WTC11 (cell line): ENCODE results near the gene CDYL.

Experiments
- ATF1 ChIP-seq: sonication (generic); formaldehyde crosslinking; IDR thresholded peaks from 2 replicates; pipeline ENCODE4 v1.8.1; 2023; ENCODE audit warnings: mild to moderate bottlenecking, moderate library complexity, missing genetic modification reagents
- CTCF ChIP-seq: fragments of 200-600 bp; IDR thresholded peaks from 2 replicates; pipeline ENCODE4 v1.8.0; 2022; ENCODE audit warnings: antibody characterized with exemption
- ELF4 ChIP-seq: sonication (generic); formaldehyde crosslinking; IDR thresholded peaks from 2 replicates; pipeline ENCODE4 v1.8.1; 2022; ENCODE audit warnings: low read depth, mild to moderate bottlenecking, moderate library complexity, missing genetic modification reagents
- ESRRA ChIP-seq: sonication (generic); formaldehyde crosslinking; IDR thresholded peaks from 2 replicates; pipeline ENCODE4 v1.8.1; 2022; ENCODE audit warnings: mild to moderate bottlenecking, missing genetic modification reagents, borderline replicate concordance
- FOXP1 ChIP-seq: sonication (generic); formaldehyde crosslinking; IDR thresholded peaks from 2 replicates; pipeline ENCODE4 v1.8.0; 2022; ENCODE audit warnings: missing genetic modification reagents, mild to moderate bottlenecking, moderate library complexity, borderline replicate concordance
- JUN ChIP-seq: sonication (generic); formaldehyde crosslinking; IDR thresholded peaks from 2 replicates; pipeline ENCODE4 v1.8.0; 2023; ENCODE audit warnings: mild to moderate bottlenecking, missing genetic modification reagents
- KAT7 ChIP-seq: sonication (generic); formaldehyde crosslinking; IDR thresholded peaks from 2 replicates; pipeline ENCODE4 v1.8.1; 2023; ENCODE audit warnings: missing genetic modification reagents, mild to moderate bottlenecking, borderline replicate concordance
- MAX ChIP-seq: sonication (generic); formaldehyde crosslinking; IDR thresholded peaks from 2 replicates; pipeline ENCODE4 v1.8.0; 2022; ENCODE audit warnings: mild to moderate bottlenecking, missing genetic modification reagents
- MXD4 ChIP-seq: fragments of 250-450 bp; sonication (Bioruptor Pico); IDR thresholded peaks from 2 replicates; pipeline ENCODE4 v1.8.0; 2021; ENCODE audit warnings: mild to moderate bottlenecking, moderate library complexity, borderline replicate concordance
- PRDM15 ChIP-seq: sonication (generic); formaldehyde crosslinking; IDR thresholded peaks from 2 replicates; pipeline ENCODE4 v1.8.0; 2022; ENCODE audit warnings: missing genetic modification reagents
- TEAD4 ChIP-seq: sonication (generic); formaldehyde crosslinking; IDR thresholded peaks from 2 replicates; pipeline ENCODE4 v1.8.0; 2022; ENCODE audit warnings: mild to moderate bottlenecking, missing genetic modification reagents
- USF1 ChIP-seq: sonication (generic); formaldehyde crosslinking; IDR thresholded peaks from 2 replicates; pipeline ENCODE4 v1.8.0; 2022; ENCODE audit warnings: mild to moderate bottlenecking, missing genetic modification reagents
- ZNF121 ChIP-seq: sonication (generic); formaldehyde crosslinking; IDR thresholded peaks from 2 replicates; pipeline ENCODE4 v1.8.0; 2023; ENCODE audit warnings: missing genetic modification reagents

GRCh38 chr6:4965562-4966389 is 189.6 kb downstream of the CDYL start:
- TF ChIP-seq CTCF (no peak), KAT7 (CRISPR knock-in tag) (no peak), ATF1 (CRISPR knock-in tag) (no peak), MAX (no peak), ESRRA (no peak), ELF4 (CRISPR knock-in tag) (no peak), JUN (no peak), PRDM15 (CRISPR knock-in tag) (no peak), TEAD4 (CRISPR knock-in tag) (no peak), ZNF121 (no peak), FOXP1 (no peak), USF1 (no peak), MXD4 (CRISPR knock-in tag) (no peak)
